Aorta (tissue), 5 donors: Measurements from ENCODE around the gene SLC22A25. TPM values are rescaled to one million over a fixed set of nuclear protein-coding genes. Genes with fewer than 3 reads are reported as not detected.

ENCODE experiments used
- ATAC-seq: fragments of 200-7000 bp; cut with Tn5 transposase; one replicate; pipeline ENCODE4 v1.9.1; 2022; ENCODE audit warnings: moderate library complexity; ENCODE audit not compliant: low FRiP score
- DNase-seq, 2 donors: peaks; one replicate each; pipeline ENCODE4 v3.0.0-alpha.2; 2020
- H3K27ac ChIP-seq, 2 donors: one replicate each; pipeline ENCODE4 v1.5.1; 2013; ENCODE audit warnings: low read length in 2 of 2, mild to moderate bottlenecking in 2 of 2, moderate library complexity in 2 of 2, control low read depth in 1 of 2, inconsistent platforms in 1 of 2, low read depth in 1 of 2
- H3K27me3 ChIP-seq, 2 donors: one replicate each; pipeline ENCODE4 v1.6.1; 2013; ENCODE audit warnings: control low read depth in 1 of 2, low read length in 1 of 2, mild to moderate bottlenecking in 1 of 2, moderate library complexity in 1 of 2; ENCODE audit not compliant: insufficient read depth in 2 of 2, control insufficient read depth in 1 of 2
- H3K36me3 ChIP-seq, 2 donors: one replicate each; pipeline ENCODE4 v1.6.1; 2013; ENCODE audit warnings: control low read depth in 1 of 2, low read length in 1 of 2, mild to moderate bottlenecking in 1 of 2; ENCODE audit not compliant: insufficient read depth in 2 of 2, control insufficient read depth in 1 of 2
- H3K4me1 ChIP-seq, 2 donors: one replicate each; pipeline ENCODE4 v1.6.1; 2013; ENCODE audit warnings: low read length in 2 of 2, control low read depth in 1 of 2, mild to moderate bottlenecking in 1 of 2, moderate library complexity in 1 of 2; ENCODE audit not compliant: insufficient read depth in 2 of 2, control insufficient read depth in 1 of 2
- H3K4me3 ChIP-seq, 2 donors: one replicate each; pipeline ENCODE4 v1.5.1; 2013; ENCODE audit warnings: low read length in 2 of 2, control low read depth in 1 of 2, mild to moderate bottlenecking in 1 of 2
- H3K9me3 ChIP-seq: one replicate; pipeline ENCODE4 v1.6.1; 2013; ENCODE audit warnings: mild to moderate bottlenecking, low read length; ENCODE audit not compliant: control insufficient read depth
- WGBS, 2 donors: extraction: QIAGEN DNeasy Blood & Tissue Kit; methylation state at CpG; one replicate each; pipeline ENCODE4 v1.1.7; 2013; 5-methylcytosine and 5-hydroxymethylcytosine counted together
- intact Hi-C, 2 donors: fragments of 100-400 bp; cut with DNase I; formaldehyde crosslinking; loops; one replicate each; pipeline versions ENCODE4 v1.14.2 to v1.15.0; 2022
- polyA plus RNA-seq, 2 donors: library from polyadenylated mRNA; stranded (reverse); fragments of 200-250 nt; gene quantifications; one replicate each; pipeline ENCODE4 v1.2.3, GENCODE V29; 2013
- total RNA-seq, 2 donors: library from RNA; stranded (reverse); fragmentation: NEBNext Ultra II Directional; extraction: Animal tissue kit (Norgen Biotek cat#: 25700); gene quantifications; one replicate each; pipeline ENCODE4 v1.2.1, GENCODE V29; 2021
- donor health status: healthy with polysubstance abuse.
- donor health status: Bipolar disorder and iron deficiency.
- donor health status: DM: no; HTN: no; CAD: no.
- donor health status: DM: no; HTN: no; CAD: no.
- donor health status: DM: yes; HTN: yes; CAD: no.

SLC22A25 gene
- total and polyA plus RNA-seq, 4 donors, result not detected

DNA sequence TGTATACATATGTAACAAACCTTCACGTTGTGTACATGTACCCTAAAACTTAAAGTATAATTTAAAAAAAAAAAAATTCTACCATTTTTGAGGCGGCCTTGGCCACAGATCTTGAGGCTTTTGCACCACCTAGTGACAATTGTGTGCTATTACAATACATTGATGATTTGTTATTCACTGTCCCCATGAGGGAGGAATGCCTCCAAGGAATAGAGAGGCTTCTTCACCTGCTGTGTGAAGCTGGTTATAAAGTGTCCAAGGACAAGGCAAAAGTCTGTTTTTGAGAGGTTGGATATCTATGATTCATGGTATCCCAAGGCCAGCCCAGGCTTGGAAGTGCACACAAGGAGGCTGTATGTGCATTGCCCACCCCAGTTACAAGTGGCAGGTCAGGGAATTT lies 30.7 kb downstream of the SLC22A25 start:
- WGBS, 2 donors, result 2 to 3% methylated on average over 2 of the region's 2 CpGs
- Histone ChIP-seq H3K27ac (no peak overlapping the region), H3K4me1 (no peaks in the 10 kb centered on the region), H3K36me3 (no peaks in the 10 kb centered on the region), H3K4me3 (no peak overlapping the region), H3K9me3 (peaks cover 2% of the 10 kb centered on the region), H3K27me3 (no peaks in the 10 kb centered on the region)
- intact Hi-C loops, result no loop called here
- DNase-seq, result no peak
- ATAC-seq, result no peak

GRCh38 chr11:63210111-63210510 lies 33.3 kb downstream of the SLC22A25 start:
- H3K36me3 ChIP-seq, result no peaks in the 10 kb centered on the region
- H3K9me3 ChIP-seq, result peaks cover 2% of the 10 kb centered on the region
- H3K4me3 ChIP-seq, result no peak overlapping the region
- 29 to 30% methylated on average over 3 of the region's 3 CpGs for WGBS, 2 donors
- intact Hi-C loops, result no loop called here
- H3K27ac ChIP-seq, result no peak overlapping the region
- no peaks in the 10 kb centered on the region for H3K4me1 ChIP-seq
- no peaks in the 10 kb centered on the region for H3K27me3 ChIP-seq
- ATAC-seq, result no peak
- no peak for DNase-seq

Other genes starting within 250 kb of the SLC22A25 start
- not detected for gene SLC22A8, start 227.8 kb downstream of the SLC22A25 start, total RNA-seq
- not detected for gene SLC22A8, start 227.8 kb downstream of the SLC22A25 start, polyA plus RNA-seq
- gene SLC22A24, start 99.4 kb downstream of the SLC22A25 start, total RNA-seq, result not detected
- gene SLC22A24, start 99.4 kb downstream of the SLC22A25 start, polyA plus RNA-seq, result not detected
- not detected for gene SLC22A9, start 126.2 kb upstream of the SLC22A25 start, total RNA-seq
- gene SLC22A9, start 126.2 kb upstream of the SLC22A25 start, polyA plus RNA-seq, result not detected
- gene PLAAT5, start 247.6 kb upstream of the SLC22A25 start, total RNA-seq, result 1 to 10 TPM in 1 of 2 donors, under 1 TPM in 1; 0.88 to 1.6 TPM
- gene PLAAT5, start 247.6 kb upstream of the SLC22A25 start, polyA plus RNA-seq, result under 1 TPM in 1 of 2 donors, not detected in 1; 0.38 TPM